HUES6 (cell line): ENCODE data around the gene DIO3.

Source experiments
- H3K27ac ChIP-seq: 2 replicates; pipeline ENCODE4 v1.7.0; 2013; ENCODE audit warnings: low read depth, mild to moderate bottlenecking, low read length, inconsistent platforms
- H3K27me3 ChIP-seq: 2 replicates; pipeline ENCODE4 v1.6.1; 2013; ENCODE audit warnings: low read length; ENCODE audit not compliant: control insufficient read depth, insufficient read depth
- H3K36me3 ChIP-seq: 2 replicates; pipeline ENCODE4 v1.6.1; 2013; ENCODE audit warnings: low read length; ENCODE audit not compliant: control insufficient read depth, insufficient read depth
- H3K4me1 ChIP-seq: 2 replicates; pipeline ENCODE4 v1.6.1; 2013; ENCODE audit warnings: low read length; ENCODE audit not compliant: control insufficient read depth, insufficient read depth
- H3K4me3 ChIP-seq: 2 replicates; pipeline ENCODE4 v1.5.1; 2013; ENCODE audit warnings: low read depth, low read length
- H3K9ac ChIP-seq: one replicate; pipeline ENCODE4 v1.6.1; 2013; ENCODE audit warnings: mild to moderate bottlenecking, low read length
- H3K9me3 ChIP-seq: 2 replicates; pipeline ENCODE4 v1.6.1; 2013; ENCODE audit warnings: low read depth, low read length; ENCODE audit not compliant: control insufficient read depth, insufficient read depth

The DIO3 gene

DNA sequence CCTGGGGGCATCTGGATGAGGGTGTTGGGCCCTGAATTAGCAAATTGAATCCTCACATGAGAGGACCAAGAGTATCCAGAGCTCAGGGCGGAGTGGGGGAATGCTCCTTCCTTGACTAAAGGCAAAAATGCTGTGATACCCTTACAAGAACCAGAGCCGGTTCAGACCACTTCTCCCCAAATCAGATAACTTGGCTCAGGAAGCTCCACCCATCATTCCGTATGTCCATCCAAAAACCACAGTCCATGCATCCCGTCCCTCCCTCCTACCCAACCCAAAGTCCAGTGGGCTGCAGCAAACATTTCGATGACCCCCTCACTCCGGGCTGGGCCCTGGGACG is 22.4 kb downstream of the DIO3 start:
- Histone ChIP-seq H3K36me3 (no peaks in the 10 kb centered on the region), H3K9ac (no peak overlapping the region), H3K9me3 (no peaks in the 10 kb centered on the region), H3K27me3 (peaks cover 4% of the 10 kb centered on the region; the same call in 1 of the 2 replicates), H3K4me3 (no peak overlapping the region), H3K27ac (no peak overlapping the region), H3K4me1 (no peaks in the 10 kb centered on the region)

DNA sequence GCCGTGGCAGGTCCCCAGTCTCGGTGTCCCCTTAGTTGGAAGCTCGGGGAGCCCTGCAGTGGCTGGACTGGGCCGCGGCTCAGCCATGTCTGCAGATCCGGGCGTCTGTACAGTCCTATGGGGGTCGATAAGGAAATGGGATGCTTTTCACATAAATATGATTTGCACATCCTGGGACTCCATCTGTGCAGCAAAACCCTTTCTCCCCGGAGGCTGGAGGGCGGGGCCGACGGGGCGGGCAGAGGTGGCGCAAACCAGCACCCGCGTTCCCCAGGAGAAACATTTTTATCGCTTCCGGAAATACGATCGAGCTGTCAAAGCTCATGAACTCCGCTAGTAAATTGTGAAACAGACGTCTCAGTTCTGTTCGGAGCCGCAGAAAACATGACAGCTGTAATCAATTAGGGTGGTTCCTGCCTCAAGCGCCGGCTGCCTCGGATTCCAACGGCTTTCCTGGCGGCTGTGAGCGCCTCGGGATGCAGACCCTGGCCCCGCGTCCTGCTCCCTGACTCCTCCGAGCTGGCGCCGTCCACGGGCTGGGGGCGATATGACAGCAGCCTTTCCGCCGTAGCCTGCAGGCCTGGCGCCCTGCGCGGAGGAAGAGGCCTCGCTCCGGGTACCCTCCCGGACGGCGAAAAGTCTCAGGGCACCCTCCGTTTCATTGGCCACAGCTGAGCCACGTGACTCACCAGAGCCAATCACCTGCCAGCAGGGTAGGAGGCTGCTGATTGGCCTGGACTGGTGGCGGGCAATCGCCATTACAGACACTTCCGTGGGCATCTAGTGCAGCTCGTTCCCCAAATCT is 23.0 kb downstream of the DIO3 start:
- H3K27me3 ChIP-seq: peaks cover 4% of the 10 kb centered on the region; the same call in 1 of the 2 replicates
- H3K9ac ChIP-seq: no peak overlapping the region
- no peaks in the 10 kb centered on the region for H3K36me3 ChIP-seq
- H3K27ac ChIP-seq: no peak overlapping the region
- H3K4me3 ChIP-seq: no peak overlapping the region
- H3K9me3 ChIP-seq: no peaks in the 10 kb centered on the region
- H3K4me1 ChIP-seq: no peaks in the 10 kb centered on the region

DNA sequence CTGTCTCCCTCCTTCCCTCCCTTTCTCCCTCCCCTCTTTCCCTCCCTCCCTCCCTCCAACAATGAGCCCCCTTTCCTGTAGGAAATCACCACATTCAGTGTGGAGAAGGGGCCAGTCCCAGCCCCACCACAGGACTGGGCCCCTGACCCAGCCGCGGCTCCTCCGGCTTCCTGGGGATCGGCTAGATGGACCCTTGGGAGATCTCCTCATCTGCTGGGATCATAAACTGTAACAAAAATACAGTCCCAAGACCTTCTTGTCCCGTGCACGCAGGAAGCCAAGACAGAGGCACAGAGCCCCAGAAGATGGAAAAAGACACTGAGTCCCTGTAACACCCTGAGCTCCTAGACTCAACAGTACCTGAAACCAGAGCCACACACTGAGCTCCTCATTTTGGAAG is 23.9 kb downstream of the DIO3 start:
- Histone ChIP-seq H3K4me3 (no peak overlapping the region), H3K9me3 (no peaks in the 10 kb centered on the region), H3K4me1 (no peaks in the 10 kb centered on the region), H3K27me3 (peaks cover 4% of the 10 kb centered on the region; the same call in 1 of the 2 replicates), H3K27ac (no peak overlapping the region), H3K9ac (no peak overlapping the region), H3K36me3 (no peaks in the 10 kb centered on the region)

DNA sequence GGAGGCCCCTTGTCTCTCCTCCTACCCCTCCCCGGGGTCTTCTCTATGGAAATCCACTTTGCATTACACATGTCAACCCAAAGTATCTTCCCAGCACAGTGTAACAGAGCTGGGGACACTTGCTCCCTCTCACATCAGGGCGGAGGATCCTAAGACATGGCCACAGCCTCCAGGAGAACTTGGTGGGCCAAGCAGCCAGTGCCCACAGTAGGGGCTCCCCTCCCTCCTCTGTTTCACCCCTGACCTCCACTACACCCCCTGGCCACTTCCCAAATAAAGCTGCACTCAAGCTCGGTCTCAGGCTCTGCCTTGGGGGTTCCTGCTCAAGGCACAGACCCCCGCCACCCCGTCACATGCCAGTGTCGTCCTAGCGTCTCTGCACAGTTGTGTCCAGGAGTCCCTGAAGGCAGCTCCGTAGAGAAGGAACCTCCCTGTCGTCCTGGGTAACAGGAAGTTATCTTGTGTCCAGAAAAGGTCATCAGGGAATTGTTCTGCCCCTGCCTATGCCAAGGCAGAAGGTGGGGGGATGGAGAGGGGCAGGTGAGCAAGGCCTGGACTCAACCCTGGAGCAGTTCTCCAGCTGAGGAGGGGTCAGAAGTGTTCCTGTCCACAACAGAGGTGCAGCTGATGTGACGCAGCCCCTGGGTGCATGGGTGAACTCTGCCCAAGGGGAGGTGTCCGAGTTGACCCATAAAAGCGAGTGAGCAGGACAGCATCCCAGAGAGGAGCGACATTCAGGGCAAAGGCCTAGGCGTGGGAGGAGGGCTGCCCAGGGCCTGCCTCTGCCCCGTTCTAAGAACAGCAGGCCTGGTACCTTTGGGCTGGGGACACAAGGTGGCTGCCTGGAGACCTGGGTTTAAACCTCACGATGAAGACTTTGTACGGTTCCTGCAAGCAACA is 25.5 kb downstream of the DIO3 start:
- Histone ChIP-seq H3K36me3 (no peaks in the 10 kb centered on the region), H3K27ac (no peak overlapping the region), H3K9me3 (no peaks in the 10 kb centered on the region), H3K9ac (no peak overlapping the region), H3K4me1 (no peaks in the 10 kb centered on the region), H3K27me3 (no peaks in the 10 kb centered on the region; the same call in 1 of the 2 replicates), H3K4me3 (no peak overlapping the region)

DNA sequence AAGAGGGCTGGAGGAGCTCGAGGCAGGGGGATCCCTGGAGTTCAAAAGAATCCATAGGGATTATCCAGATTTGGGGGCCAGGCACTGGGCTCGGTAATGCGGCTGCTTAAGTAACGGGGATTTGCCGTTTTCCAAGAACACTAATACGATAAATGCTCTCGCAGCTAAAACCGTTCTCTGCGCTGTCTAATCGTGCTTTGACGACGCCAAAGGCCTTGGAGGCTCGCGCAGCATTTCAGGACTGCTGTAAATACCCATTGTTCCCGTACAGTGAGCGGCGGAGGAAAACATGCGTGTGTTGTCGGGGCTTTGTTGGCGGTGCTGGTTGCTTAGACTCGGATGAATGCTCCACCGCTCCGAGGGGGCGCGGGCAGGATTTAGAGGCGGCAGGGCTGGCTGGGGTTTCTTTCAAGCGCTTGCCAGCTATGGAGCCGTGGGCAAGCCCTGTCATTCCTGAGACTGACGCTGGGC is 26.2 kb downstream of the DIO3 start:
- Histone ChIP-seq H3K4me3 (no peak overlapping the region), H3K9ac (no peak overlapping the region)

DNA sequence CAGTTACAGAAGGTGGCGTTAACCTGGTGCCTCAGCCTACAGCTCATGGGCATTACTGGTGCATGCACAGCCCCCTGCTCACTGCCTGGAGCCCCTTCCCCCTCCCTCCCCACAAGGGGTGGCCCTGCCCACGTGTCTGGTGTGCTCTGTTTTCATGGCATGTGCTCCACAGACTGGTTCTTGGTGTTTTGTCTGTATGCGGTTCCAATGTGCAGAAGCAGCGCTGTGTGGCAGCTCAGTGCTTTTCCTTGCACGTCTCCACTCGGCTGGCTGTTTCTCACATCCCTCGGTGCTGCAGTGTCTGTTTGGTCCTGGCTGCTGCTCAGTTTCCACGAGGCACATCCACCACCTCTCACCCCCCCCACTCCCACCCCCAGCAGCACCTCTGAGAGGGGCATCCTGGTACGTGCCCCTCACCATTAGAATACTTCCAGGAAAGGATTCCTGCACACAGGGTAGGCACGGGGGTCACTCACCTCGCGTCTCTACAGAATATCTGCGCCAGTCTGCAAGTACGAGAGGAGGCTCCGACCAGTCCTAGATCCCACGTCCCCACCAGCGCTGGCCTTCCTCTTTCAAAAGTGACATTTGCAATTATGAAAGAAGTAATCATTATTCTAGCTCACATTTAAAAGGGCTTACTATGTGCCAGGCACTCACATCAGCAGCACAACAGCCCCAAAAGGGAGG is 27.1 kb downstream of the DIO3 start:
- H3K27ac ChIP-seq: no peak overlapping the region
- H3K27me3 ChIP-seq: no peaks in the 10 kb centered on the region; the same call in 1 of the 2 replicates
- H3K4me3 ChIP-seq: no peak overlapping the region
- H3K9me3 ChIP-seq: no peaks in the 10 kb centered on the region
- no peak overlapping the region for H3K9ac ChIP-seq
- no peaks in the 10 kb centered on the region for H3K4me1 ChIP-seq
- H3K36me3 ChIP-seq: no peaks in the 10 kb centered on the region

More for the DNA sequence above, 26.2 kb downstream of the DIO3 start:
- Histone ChIP-seq H3K36me3 (no peaks in the 10 kb centered on the region), H3K27me3 (no peaks in the 10 kb centered on the region; the same call in 1 of the 2 replicates), H3K9me3 (no peaks in the 10 kb centered on the region), H3K4me1 (no peaks in the 10 kb centered on the region), H3K27ac (no peak overlapping the region)

DNA sequence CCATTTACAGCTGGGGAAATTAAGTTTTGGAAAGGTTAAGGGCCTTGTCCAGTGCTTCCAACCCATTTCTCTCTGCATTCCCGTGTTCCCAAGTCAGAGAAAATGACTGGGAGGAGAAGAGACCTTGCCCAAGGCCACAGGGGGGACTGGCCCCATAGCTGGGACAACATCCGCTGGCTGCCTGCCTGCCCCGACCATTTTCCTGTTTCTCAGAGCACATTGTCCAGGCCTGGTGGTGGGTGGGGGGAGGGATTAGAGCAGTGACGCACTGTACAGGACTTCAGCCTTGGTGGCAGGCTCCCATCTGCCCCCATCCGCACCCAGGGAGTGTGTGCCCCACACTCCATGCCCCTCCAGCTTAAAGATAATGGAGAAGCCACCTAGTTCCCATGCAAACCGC is 27.7 kb downstream of the DIO3 start:
- Histone ChIP-seq H3K9me3 (no peaks in the 10 kb centered on the region), H3K4me1 (no peaks in the 10 kb centered on the region), H3K9ac (no peak overlapping the region), H3K36me3 (no peaks in the 10 kb centered on the region), H3K4me3 (no peak overlapping the region), H3K27me3 (no peaks in the 10 kb centered on the region; the same call in 1 of the 2 replicates), H3K27ac (no peak overlapping the region)

DNA sequence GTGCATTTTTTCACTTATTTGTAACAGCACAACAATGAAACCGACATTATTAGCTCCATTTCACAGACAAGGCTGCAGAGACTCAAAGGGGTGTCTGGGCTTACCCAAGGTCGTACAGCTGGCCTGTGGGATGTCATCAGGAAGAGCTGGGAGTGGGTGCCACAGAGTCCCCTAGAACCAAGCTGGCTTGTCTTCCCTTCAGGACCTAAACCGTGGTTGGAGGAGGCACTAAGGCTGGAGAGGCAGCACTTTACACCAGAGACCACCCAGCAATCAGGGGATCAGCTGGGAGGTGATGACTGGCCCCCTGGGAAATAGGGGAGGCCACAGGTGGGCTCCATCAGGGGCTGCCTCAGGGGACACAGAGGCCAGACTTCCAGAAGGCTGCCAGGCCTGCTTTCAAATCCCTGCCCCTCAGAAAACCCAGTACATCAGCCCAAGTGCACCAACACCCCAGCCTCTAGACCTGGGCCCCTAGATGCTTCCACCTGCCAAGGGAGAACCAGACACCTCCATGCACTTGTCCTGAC is 28.3 kb downstream of the DIO3 start:
- no peaks in the 10 kb centered on the region for H3K4me1 ChIP-seq
- no peak overlapping the region for H3K9ac ChIP-seq
- H3K27me3 ChIP-seq: no peaks in the 10 kb centered on the region; the same call in 1 of the 2 replicates
- no peaks in the 10 kb centered on the region for H3K9me3 ChIP-seq
- H3K36me3 ChIP-seq: no peaks in the 10 kb centered on the region
- no peak overlapping the region for H3K4me3 ChIP-seq
- no peak overlapping the region for H3K27ac ChIP-seq

DNA sequence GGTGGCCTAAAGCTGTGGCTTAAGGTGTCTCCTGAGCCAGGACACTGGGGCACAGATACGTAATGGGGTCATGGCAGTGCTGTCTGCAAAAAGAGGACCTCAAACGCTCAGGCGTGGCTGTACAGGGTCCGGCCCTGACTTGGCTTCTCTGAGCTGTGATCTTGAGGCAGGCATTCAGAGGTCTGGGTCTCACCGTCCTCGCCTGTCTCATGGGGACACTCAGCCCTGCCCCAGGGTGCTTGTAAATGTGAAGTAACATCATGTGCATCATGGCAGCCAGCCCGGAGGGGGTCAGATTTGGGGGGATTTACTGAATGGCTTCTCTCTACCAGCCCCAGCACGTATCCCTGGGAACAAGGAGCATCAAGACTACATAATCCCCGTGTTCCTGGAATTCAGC is 28.8 kb downstream of the DIO3 start:
- Histone ChIP-seq H3K9me3 (no peaks in the 10 kb centered on the region; the same call in 1 of the 2 replicates), H3K36me3 (no peaks in the 10 kb centered on the region), H3K27me3 (no peaks in the 10 kb centered on the region; the same call in 1 of the 2 replicates), H3K4me3 (no peak overlapping the region), H3K9ac (no peak overlapping the region), H3K27ac (no peak overlapping the region), H3K4me1 (no peaks in the 10 kb centered on the region)

DNA sequence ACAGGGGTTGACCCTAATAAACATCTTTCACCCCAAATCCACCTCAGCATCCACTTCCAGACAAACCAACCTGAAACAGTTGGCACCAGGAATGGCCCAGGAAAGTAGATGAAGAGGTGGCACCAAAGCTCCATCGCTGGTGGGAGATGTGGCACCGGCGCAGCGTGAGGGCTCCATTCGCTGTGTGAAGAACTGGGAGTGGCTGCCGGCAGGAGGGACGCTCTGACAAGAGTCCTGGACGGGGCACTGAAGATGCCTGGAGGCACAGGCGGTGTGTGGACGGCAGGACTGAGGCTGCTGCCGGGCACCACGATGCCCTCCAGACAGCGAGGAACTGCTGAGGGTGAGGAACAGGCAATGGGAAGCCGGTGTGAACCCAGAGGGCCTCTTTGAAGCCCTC is 29.3 kb downstream of the DIO3 start:
- H3K27me3 ChIP-seq: no peaks in the 10 kb centered on the region; the same call in 1 of the 2 replicates
- H3K4me3 ChIP-seq: no peak overlapping the region
- H3K36me3 ChIP-seq: no peaks in the 10 kb centered on the region
- no peak overlapping the region for H3K27ac ChIP-seq
- H3K9me3 ChIP-seq: peaks cover 3% of the 10 kb centered on the region; the same call in 1 of the 2 replicates
- H3K4me1 ChIP-seq: no peaks in the 10 kb centered on the region
- H3K9ac ChIP-seq: no peak overlapping the region
